Stimulated activated CD8-positive, alpha-beta memory T cell treated with anti-CD3 and anti-CD28 coated beads, Interleukin-15, amount 100 ng/mL, for 48 hours (primary cell): ENCODE measurements around the gene EFNA2.
A peak's percentile ranks its signal among the peaks of the same experiment; 100 is the strongest.

Experiments
- DNase-seq, 2 donors: peaks; one replicate each; pipeline ENCODE4 v3.0.0-alpha.2; 2020; ENCODE audit warnings: low read depth in 2 of 2

The EFNA2 gene

GRCh38 chr19:1249298-1249989 is 36.2 kb upstream of the EFNA2 start:
- peak; percentile 92 to 94 for DNase-seq

GRCh38 chr19:1249990-1250436 is 35.7 kb upstream of the EFNA2 start:
- no peak for DNase-seq

DNA sequence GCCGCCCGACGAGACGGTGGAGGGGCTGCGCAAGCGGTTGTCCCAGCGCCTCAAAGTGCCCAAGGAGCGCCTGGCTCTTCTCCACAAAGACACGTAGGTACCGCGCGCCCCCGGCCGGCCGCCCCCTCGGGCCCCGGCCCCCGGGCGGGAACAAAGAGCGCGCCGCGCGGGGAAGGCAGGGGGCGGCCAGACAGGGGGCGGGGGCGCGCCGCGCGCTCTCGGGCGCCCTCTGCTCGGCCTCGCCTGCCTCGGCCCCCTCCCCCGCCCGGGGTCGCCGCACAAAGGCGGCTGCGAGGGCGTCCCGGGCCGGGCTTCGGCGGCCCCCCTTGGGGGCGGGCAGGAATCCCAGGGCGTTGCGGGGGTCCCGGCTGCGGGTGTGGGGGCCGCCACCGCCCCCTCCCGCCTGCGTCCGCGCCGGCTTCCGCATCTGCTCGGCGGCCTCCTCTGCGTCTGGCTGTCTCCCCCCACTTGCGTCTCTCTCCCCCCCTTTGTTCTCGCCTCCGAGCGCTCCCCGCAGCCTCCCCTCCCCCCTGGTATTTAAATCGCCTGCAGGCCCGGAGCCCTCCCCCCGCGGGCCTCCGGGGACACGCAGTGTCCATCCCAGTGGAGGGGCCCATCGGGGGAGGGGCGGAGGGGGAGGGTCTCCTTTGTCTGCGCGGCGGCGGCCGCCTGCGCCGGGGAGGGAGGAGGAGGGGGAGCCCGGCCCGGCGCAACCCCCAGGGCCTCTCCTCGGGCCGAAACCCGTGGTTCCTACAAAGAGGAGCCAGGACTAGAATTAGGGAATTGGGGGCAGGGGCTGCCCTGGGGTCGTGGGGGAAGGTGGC is 35.0 kb upstream of the EFNA2 start:
- no peak for DNase-seq

DNA sequence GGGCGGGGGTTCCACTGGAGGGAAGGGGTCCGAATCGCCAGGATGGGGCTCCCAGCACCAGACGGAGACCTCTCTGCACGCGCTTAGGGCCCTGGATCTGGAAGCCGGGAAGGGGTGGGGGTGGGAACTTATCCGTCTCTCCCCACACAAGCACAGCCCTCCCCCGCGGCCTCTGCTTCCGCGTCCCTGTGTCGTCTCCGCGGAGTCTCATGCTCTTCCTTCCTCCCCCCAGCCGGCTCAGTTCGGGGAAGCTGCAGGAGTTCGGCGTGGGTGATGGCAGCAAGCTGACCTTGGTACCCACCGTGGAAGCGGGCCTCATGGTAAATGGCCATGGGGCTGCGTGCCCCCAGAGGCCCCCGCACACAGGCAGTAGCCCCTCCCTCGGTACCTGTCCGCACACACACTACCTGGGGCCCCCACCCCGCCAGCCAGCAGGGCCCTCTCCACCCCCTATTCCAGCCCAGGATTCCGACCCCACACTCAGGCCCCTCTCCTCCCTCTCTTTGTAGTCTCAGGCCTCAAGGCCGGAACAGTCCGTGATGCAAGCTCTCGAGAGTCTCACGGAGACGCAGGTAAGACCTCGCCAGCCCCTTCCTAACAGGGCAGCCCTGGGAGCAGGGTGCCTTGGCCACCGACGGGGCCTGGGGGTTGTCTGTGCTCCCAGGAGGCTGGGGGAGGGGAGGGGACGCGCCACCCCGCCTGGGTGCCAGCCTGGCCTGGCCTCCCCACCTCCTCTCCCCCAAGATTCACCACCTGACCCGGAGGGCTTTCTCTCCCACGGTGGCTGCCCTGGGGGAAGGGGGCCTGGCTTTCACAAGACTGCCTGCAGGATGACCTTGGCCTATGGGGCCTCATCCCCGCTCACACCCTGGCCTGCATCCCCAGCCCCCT is 34.1 kb upstream of the EFNA2 start:
- DNase-seq: no peak

- peak; percentile 63 to 71 for DNase-seq
Measured at GRCh38 chr19:1252221-1252820, 33.4 kb upstream of the EFNA2 start.

DNA sequence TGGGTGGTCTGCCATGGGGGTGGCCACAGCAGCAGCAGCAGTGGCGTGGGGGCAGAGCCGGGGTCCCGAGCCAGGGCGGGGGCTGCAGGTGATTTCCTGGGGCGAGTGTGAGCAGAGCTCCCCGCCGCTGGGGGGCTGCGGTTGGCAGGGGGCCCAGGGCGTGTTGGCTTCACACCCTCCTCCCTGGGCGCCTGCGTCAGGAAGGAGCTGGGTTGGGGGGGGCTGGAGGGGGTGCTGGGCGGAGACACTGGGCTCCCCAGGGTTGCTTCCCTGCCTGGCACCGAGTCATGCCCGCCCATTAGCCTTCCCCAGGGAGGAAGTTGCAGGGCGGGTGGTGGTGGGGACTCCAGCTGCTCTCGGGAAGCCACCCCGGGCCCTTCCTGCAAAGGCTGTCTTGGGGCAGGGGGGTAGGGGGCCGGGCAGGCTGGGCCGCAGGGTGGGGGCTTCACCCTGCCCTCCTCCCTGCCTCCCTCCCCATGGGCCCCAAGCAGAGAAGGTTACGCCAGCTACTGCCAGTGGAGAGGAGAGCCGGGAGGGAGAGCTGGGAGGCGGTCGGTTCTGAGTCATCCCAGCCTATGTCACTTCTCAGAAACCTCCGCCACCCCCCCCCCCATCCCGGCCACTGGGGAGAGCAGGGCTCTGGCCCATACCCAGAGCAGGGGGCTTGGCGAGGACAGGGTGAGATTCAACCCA is 32.7 kb upstream of the EFNA2 start:
- peak; percentile 73 to 76 for DNase-seq

- no peak for DNase-seq
Measured at GRCh38 chr19:1253514-1254080, 32.1 kb upstream of the EFNA2 start.

DNA sequence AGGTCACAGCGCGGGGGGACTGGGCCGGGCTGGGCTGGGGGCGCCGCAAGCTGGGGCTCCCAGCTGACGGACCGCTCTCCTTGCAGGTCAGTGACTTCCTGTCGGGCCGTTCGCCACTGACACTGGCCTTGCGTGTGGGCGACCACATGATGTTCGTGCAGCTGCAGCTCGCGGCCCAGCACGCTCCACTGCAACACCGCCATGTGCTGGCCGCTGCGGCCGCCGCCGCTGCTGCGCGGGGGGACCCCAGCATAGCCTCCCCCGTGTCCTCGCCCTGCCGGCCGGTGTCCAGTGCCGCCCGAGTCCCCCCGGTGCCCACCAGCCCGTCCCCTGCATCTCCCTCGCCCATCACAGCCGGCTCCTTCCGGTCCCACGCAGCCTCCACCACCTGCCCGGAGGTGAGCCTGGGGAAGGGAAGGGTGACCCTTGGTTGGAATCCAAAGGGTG is 31.6 kb upstream of the EFNA2 start:
- DNase-seq: no peak

DNA sequence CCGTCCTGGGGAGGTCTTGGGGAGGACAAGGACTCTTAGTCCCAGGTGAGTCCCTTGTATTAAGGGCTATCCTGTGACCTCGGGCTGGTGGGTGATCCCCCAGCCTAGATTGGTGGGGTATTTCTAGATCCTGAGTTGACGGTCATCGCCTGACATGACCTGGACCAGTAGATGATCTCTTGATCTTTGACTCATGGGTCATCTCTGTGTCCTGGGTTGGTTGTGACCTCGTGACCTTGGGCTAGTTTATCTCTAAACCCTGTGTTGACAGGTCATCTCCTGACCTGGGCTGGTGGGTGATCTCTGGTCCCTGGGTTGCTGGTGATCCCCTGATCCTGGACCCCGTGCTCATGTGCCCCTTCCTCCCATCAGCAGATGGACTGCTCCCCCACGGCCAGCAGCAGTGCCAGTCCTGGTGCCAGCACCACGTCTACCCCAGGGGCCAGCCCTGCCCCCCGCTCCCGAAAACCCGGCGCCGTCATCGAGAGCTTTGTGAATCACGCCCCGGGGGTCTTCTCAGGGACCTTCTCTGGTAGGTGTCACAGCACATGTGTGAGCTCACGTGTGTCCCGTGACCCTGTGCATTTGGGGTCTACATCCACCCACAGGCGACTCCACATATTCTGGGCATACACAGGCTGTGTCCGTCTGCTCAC is 31.0 kb upstream of the EFNA2 start:
- no peak for DNase-seq

- no peak for DNase-seq
Measured at GRCh38 chr19:1255186-1256161, 30.2 kb upstream of the EFNA2 start.

- DNase-seq: no peak
Measured at GRCh38 chr19:1256646-1257474, 28.8 kb upstream of the EFNA2 start.

GRCh38 chr19:1257475-1258162 is 28.1 kb upstream of the EFNA2 start:
- no peak for DNase-seq

- no peak for DNase-seq
Measured at GRCh38 chr19:1258163-1258492, 27.5 kb upstream of the EFNA2 start.

DNA sequence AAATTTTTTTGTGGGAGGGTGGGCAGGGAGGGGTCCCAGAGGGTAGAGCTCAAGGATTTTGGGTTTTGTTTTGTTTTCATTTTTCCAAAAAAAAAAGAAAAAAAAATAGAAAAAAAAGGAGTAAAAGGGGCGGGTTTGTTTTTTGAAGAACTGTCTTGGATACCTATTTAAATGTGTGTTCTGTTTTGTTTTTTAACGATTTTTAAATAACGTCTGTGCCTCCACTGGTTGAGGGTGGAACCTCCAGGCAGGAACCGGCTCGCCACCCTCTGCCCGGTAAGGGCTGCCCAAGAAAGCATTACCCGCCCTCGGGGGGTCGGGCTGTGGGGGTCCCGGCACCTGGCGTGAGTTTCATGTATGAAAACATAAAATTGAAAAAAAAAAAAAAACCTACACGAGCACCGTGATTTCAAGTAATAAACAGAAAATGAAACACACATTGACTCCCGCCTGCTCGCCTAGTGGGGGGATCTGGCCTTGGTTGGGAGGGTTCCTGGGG is 26.9 kb upstream of the EFNA2 start:
- DNase-seq: no peak

GRCh38 chr19:1259206-1259875 is 26.3 kb upstream of the EFNA2 start:
- DNase-seq: peak; percentile 64 to 71

GRCh38 chr19:1259876-1260748 is 25.6 kb upstream of the EFNA2 start:
- DNase-seq: no peak
